ENCODE results near the gene CROCC2.

DNA sequence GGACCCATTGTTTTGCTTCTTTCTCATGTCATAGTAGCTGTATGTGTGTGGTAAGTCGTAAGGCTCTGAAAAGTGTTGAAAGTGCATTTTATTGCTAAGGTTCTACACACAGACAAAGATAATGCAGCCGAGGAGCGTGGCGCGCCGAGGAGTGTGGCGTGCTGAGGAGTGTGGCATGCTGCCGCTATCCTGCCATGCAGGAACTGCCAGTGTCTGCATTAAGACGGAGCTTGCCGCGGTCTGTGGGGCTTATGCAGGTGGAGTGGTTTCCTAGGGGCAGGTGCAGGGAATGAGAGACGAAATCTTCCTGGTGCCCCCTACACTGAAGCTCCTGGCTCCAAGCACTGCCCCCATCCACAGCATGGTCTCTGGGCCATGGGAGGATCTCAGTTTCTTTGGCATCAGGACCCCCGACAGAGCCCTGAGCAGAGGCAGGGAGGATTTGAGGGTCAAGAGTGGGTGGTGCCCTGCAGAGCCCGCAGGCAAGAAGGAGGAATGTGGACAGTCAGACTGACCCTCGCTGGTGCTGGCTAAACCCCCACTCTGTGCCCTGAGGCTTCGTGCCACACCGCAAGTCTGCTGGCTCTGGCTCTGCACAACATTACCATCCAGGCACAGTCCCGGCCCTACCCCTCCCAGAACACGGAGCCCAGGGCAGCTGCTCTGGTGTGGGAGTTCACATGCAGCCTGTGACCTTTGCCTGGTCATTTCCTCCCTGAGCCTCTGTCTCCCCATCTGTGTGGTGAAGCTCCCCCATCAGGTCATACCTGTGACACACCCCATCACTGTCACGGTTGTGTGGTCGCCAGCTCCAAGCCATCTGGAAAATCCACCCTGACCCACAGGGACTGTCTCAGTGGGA is 95.5 kb downstream of the CROCC2 start:
- TF ChIP-seq, protein P1, sequence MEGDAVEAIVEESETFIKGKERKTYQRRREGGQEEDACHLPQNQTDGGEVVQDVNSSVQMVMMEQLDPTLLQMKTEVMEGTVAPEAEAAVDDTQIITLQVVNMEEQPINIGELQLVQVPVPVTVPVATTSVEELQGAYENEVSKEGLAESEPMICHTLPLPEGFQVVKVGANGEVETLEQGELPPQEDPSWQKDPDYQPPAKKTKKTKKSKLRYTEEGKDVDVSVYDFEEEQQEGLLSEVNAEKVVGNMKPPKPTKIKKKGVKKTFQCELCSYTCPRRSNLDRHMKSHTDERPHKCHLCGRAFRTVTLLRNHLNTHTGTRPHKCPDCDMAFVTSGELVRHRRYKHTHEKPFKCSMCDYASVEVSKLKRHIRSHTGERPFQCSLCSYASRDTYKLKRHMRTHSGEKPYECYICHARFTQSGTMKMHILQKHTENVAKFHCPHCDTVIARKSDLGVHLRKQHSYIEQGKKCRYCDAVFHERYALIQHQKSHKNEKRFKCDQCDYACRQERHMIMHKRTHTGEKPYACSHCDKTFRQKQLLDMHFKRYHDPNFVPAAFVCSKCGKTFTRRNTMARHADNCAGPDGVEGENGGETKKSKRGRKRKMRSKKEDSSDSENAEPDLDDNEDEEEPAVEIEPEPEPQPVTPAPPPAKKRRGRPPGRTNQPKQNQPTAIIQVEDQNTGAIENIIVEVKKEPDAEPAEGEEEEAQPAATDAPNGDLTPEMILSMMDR (IDR thresholded peaks at IDR 0.05 in 4 of 5, conservative IDR thresholded peaks at IDR 0.05 in 1 of 5), result no peak
- TF ChIP-seq POLR2A (IDR thresholded peaks at IDR 0.05), result no peak
